Panc1 (cell line): ENCODE results near the gene ATG10. TPM values are rescaled to one million over a fixed set of nuclear protein-coding genes. Genes with fewer than 3 reads are reported as not detected.

Experiments used
- ATAC-seq: fragments of 200-7000 bp; cut with Tn5 transposase; 2 replicates; pipeline ENCODE4 v1.9.1; 2020; ENCODE audit warnings: mild to moderate bottlenecking, moderate library complexity
- BruUV-seq: library from RNA; stranded (reverse); fragments of 400-500 nt; replicated peaks from 2 replicates; lab custom pipeline; 2021; lab: Mats Ljungman, UMichigan
- CTCF ChIA-PET: fragments of 300-600 bp; sonication (Branson Sonifier 250); formaldehyde crosslinking; loops from one replicate; lab custom pipeline; 2022; ENCODE audit warnings: antibody characterized with exemption; lab: Charles Lee
- POLR2A ChIA-PET: fragments of 300-600 bp; sonication (Branson Sonifier 250); formaldehyde crosslinking; loops from one replicate; lab custom pipeline; 2022; ENCODE audit warnings: antibody characterized with exemption; lab: Charles Lee
- DNase-seq: peaks from one replicate; pipeline ENCODE4 v3.0.0-alpha.2; 2010; ENCODE audit warnings: low read depth, low spot score
- H3K27ac ChIP-seq: 2 replicates; pipeline ENCODE4 v1.5.1; 2011; ENCODE audit warnings: mild to moderate bottlenecking, low read length, inconsistent platforms
- H3K27me3 ChIP-seq: fragments of 200-500 bp; sonication (Bioruptor generic); 2 replicates; pipeline ENCODE4 v1.6.0; 2014; ENCODE audit warnings: low read length, inconsistent platforms; ENCODE audit not compliant: control insufficient read depth, insufficient read depth
- H3K36me3 ChIP-seq: fragments of 200-500 bp; sonication (Bioruptor generic); 2 replicates; pipeline ENCODE4 v1.5.1; 2014; ENCODE audit warnings: inconsistent platforms, mild to moderate bottlenecking, low read length, moderate library complexity; ENCODE audit not compliant: control insufficient read depth, insufficient read depth
- H3K4me1 ChIP-seq: 2 replicates; pipeline ENCODE4 v1.5.1; 2011; ENCODE audit warnings: inconsistent platforms, mild to moderate bottlenecking, low read length, moderate library complexity; ENCODE audit not compliant: control insufficient read depth, insufficient read depth
- H3K4me3 ChIP-seq, 2 experiments: 2 replicates each; pipeline ENCODE4 v1.5.1; 2011 to 2012; ENCODE audit warnings: low read depth in 2 of 2, low read length in 2 of 2, mild to moderate bottlenecking in 2 of 2, inconsistent platforms in 1 of 2, moderate library complexity in 1 of 2
- H3K9me3 ChIP-seq: fragments of 200-500 bp; sonication (Bioruptor generic); 2 replicates; pipeline ENCODE4 v1.5.1; 2014; ENCODE audit warnings: low read depth, mild to moderate bottlenecking, inconsistent platforms, low read length, moderate library complexity; ENCODE audit not compliant: control insufficient read depth, insufficient read depth
- CTCF ChIP-seq: fragments of 450-650 bp; IDR thresholded peaks from 2 replicates; pipeline ENCODE4 v1.5.1; 2017; ENCODE audit warnings: mild to moderate bottlenecking
- POLR2AphosphoS5 ChIP-seq: IDR thresholded peaks from 2 replicates; pipeline ENCODE4 v1.6.1; 2012; ENCODE audit warnings: mild to moderate bottlenecking, low read depth, low read length, moderate library complexity
- REST ChIP-seq, 2 experiments: IDR thresholded peaks; 2 replicates each; pipeline ENCODE4 v1.6.1; 2011 to 2012; ENCODE audit warnings: low read depth in 2 of 2, control low read depth in 1 of 2, low read length in 1 of 2, mild to moderate bottlenecking in 1 of 2, moderate library complexity in 1 of 2; ENCODE audit not compliant: insufficient read depth in 1 of 2
- SIN3A ChIP-seq: IDR thresholded peaks from 2 replicates; pipeline ENCODE4 v1.6.1; 2012; ENCODE audit warnings: low read depth, mild to moderate bottlenecking, low read length, moderate library complexity, borderline replicate concordance; ENCODE audit not compliant: insufficient read depth
- TCF7L2 ChIP-seq: IDR thresholded peaks from 2 replicates; pipeline ENCODE4 v1.6.1; 2011; ENCODE audit warnings: mild to moderate bottlenecking, low read depth, low read length, inconsistent platforms
- in situ Hi-C: cut with HindIII; loops from 2 replicates; pipeline ENCODE4 v1.10.0; 2016; ENCODE audit warnings: low sequenced_read_pairs, low pct_unique_long_range_greater_than_20kb
- intact Hi-C: fragments of 100-400 bp; cut with micrococcal nuclease; formaldehyde crosslinking; loops from one replicate; pipeline ENCODE4 v1.10.0; 2022; ENCODE audit not compliant: unreplicated experiment
- total RNA-seq: library from RNA; stranded (reverse); gene quantifications from one replicate; pipeline ENCODE4 v1.2.1, GENCODE V29; 2021; ENCODE audit not compliant: unreplicated experiment

Gene ATG10
- total RNA-seq, 1 experiment from 2014 or later, result 14.0 TPM

- Histone ChIP-seq H3K4me3 (no peak overlapping the region), H3K27me3 (no peaks in the 10 kb centered on the region), H3K4me1 (peaks cover 19% of the 10 kb centered on the region), H3K9me3 (no peaks in the 10 kb centered on the region), H3K36me3 (peaks cover 28% of the 10 kb centered on the region), H3K27ac (no peak overlapping the region)
- DNase-seq, result no peak
- TF ChIP-seq CTCF (no peak), REST (IDR thresholded peaks at IDR 0.05; ENCODE audit: insufficient read depth in 1 of 2, low read depth in 2 of 2, low read length in 1 of 2) (no peak), POLR2AphosphoS5 (peak; percentile 19; the same call in 1 of the 2 replicates)
- ATAC-seq, result peak; percentile 18; the same call in 1 of the 2 replicates
- ChIA-PET CTCF (no interaction called here), POLR2A (interaction anchor here (0.7 kb wide), 1 partner anchor 9 kb away, joined by 3 read pairs; no protein-coding TSS in a partner anchor)
- in situ Hi-C loops (no loop called here), intact Hi-C loops (no loop called here)
- no TSS peak for BruUV-seq
Observed at GRCh38 chr5:82274343-82275211, 302.8 kb downstream of the ATG10 start.

- no peak for DNase-seq
- H3K4me1 ChIP-seq, result peaks cover 19% of the 10 kb centered on the region
- intact Hi-C loops, result no loop called here
- peak; percentile 46; the same call in 1 of the 2 replicates for TF ChIP-seq POLR2AphosphoS5
- TF ChIP-seq REST (IDR thresholded peaks at IDR 0.05; ENCODE audit: insufficient read depth in 1 of 2, low read depth in 2 of 2, low read length in 1 of 2), result no peak
- TF ChIP-seq SIN3A, result no peak
- TF ChIP-seq CTCF, result no peak
- no peak for TF ChIP-seq TCF7L2
- BruUV-seq, result no TSS peak
- H3K27me3 ChIP-seq, result no peaks in the 10 kb centered on the region
- H3K4me3 ChIP-seq, result no peak overlapping the region
- no peak overlapping the region for H3K27ac ChIP-seq
- no peaks in the 10 kb centered on the region for H3K9me3 ChIP-seq
- no peak for ATAC-seq
- H3K36me3 ChIP-seq, result peaks cover 28% of the 10 kb centered on the region
- in situ Hi-C loops, result no loop called here
- ChIA-PET POLR2A (interaction anchor here (0.7 kb wide), 1 partner anchor 9 kb away, joined by 3 read pairs; no protein-coding TSS in a partner anchor), CTCF (no interaction called here)
Observed at GRCh38 chr5:82275216-82275664, 303.4 kb downstream of the ATG10 start.
